Loucy (cell line): Measurements from ENCODE around the gene SPANXB1.
"Not testable (repeated sequence)": the region's sequence is repeated elsewhere in the genome, so short reads cannot be mapped to it uniquely, and the experiment has no call there.

ENCODE experiments used
- EZH2phosphoT487 ChIP-seq: fragments of 200-600 bp; IDR thresholded peaks from 2 replicates; pipeline ENCODE4 v1.6.1; 2018; ENCODE audit warnings: antibody characterized with exemption, mild to moderate bottlenecking, moderate library complexity, borderline replicate concordance
- TF ChIP-seq, protein P1 (sequence below): fragments of 200-600 bp; sonication (generic); conservative IDR thresholded peaks from 2 replicates; pipeline ENCODE4 v1.5.1; 2014; ENCODE audit warnings: mild to moderate bottlenecking, antibody characterized with exemption, low read length

DNA sequence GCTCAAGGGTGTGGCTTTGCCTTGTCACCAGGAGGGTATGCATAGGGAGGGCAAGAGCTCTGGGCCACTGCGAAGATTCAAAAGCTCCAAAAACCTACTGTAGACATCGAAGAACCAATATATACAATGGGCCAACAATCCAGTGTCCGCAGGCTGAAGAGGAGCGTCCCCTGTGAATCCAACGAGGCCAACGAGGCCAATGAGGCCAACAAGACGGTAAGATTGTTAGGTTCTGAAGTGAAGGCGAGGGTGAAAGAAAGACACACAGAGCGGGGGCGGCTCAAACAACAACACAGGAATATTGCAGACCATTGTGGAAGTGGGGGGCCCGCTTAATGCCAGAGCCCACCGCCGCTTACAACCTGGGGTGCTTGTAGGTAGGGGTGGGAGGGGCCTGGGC lies at the start of gene SPANXB1:
- TF ChIP-seq, protein P1, sequence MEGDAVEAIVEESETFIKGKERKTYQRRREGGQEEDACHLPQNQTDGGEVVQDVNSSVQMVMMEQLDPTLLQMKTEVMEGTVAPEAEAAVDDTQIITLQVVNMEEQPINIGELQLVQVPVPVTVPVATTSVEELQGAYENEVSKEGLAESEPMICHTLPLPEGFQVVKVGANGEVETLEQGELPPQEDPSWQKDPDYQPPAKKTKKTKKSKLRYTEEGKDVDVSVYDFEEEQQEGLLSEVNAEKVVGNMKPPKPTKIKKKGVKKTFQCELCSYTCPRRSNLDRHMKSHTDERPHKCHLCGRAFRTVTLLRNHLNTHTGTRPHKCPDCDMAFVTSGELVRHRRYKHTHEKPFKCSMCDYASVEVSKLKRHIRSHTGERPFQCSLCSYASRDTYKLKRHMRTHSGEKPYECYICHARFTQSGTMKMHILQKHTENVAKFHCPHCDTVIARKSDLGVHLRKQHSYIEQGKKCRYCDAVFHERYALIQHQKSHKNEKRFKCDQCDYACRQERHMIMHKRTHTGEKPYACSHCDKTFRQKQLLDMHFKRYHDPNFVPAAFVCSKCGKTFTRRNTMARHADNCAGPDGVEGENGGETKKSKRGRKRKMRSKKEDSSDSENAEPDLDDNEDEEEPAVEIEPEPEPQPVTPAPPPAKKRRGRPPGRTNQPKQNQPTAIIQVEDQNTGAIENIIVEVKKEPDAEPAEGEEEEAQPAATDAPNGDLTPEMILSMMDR, result not testable (repeated sequence)
- not testable (repeated sequence) for TF ChIP-seq EZH2phosphoT487
